A673 (cell line): Measurements from ENCODE around the gene BNC2. TPM values are rescaled to one million over a fixed set of nuclear protein-coding genes. Genes with fewer than 3 reads are reported as not detected.

Experiments
- BruUV-seq: library from RNA; stranded (reverse); fragments of 400-500 nt; replicated peaks from 2 replicates; lab custom pipeline; 2021; lab: Mats Ljungman, UMichigan
- CTCF ChIA-PET: fragments of 300-600 bp; sonication (Branson Sonifier 250); formaldehyde crosslinking; loops from one replicate; lab custom pipeline; 2022; ENCODE audit warnings: antibody characterized with exemption; lab: Charles Lee
- POLR2A ChIA-PET: fragments of 300-600 bp; sonication (Branson Sonifier 250); formaldehyde crosslinking; loops from one replicate; lab custom pipeline; 2022; ENCODE audit warnings: antibody characterized with exemption; ENCODE audit not compliant: low non-redundant PET; lab: Charles Lee
- DNase-seq: peaks from one replicate; pipeline ENCODE4 v3.0.0-alpha.2; 2015; ENCODE audit warnings: low spot score
- H3K27ac ChIP-seq: fragments of 200-600 bp; sonication (generic); 2 replicates; pipeline ENCODE4 v1.5.1; 2016; ENCODE audit warnings: mixed run types, low read depth, mild to moderate bottlenecking, mixed read lengths, antibody characterized with exemption, low read length; ENCODE audit not compliant: poor library complexity, severe bottlenecking
- H3K27me3 ChIP-seq: fragments of 200-600 bp; sonication (generic); replicated peaks from 2 replicates; pipeline ENCODE4 v1.6.1; 2017; ENCODE audit warnings: mixed run types, low read depth, mild to moderate bottlenecking, mixed read lengths, antibody characterized with exemption, low read length; ENCODE audit not compliant: insufficient read depth, poor library complexity
- H3K36me3 ChIP-seq: fragments of 200-600 bp; sonication (generic); 2 replicates; pipeline ENCODE4 v1.6.1; 2016; ENCODE audit warnings: mixed run types, mild to moderate bottlenecking, mixed read lengths, antibody characterized with exemption, low read length; ENCODE audit not compliant: insufficient read depth, poor library complexity, severe bottlenecking
- H3K4me1 ChIP-seq: fragments of 200-600 bp; sonication (generic); 2 replicates; pipeline ENCODE4 v1.6.1; 2017; ENCODE audit warnings: mixed run types, mild to moderate bottlenecking, mixed read lengths, antibody characterized with exemption, low read length; ENCODE audit not compliant: insufficient read depth, poor library complexity, severe bottlenecking
- H3K4me3 ChIP-seq: fragments of 200-600 bp; sonication (generic); 2 replicates; pipeline ENCODE4 v1.5.1; 2016; ENCODE audit warnings: low read depth, mixed run types, mild to moderate bottlenecking, mixed read lengths, low read length; ENCODE audit not compliant: poor library complexity, severe bottlenecking
- H3K9me3 ChIP-seq: fragments of 200-600 bp; sonication (generic); 2 replicates; pipeline ENCODE4 v1.6.1; 2016; ENCODE audit warnings: mixed run types, low read depth, mild to moderate bottlenecking, mixed read lengths, antibody characterized with exemption, low read length; ENCODE audit not compliant: poor library complexity, severe bottlenecking
- EZH2 ChIP-seq: fragments of 200-600 bp; sonication (generic); IDR thresholded peaks from 2 replicates; pipeline ENCODE4 v1.6.1; 2017; ENCODE audit warnings: borderline replicate concordance, low read depth, mild to moderate bottlenecking, mixed read lengths, antibody characterized with exemption, low read length; ENCODE audit not compliant: poor library complexity, severe bottlenecking
- intact Hi-C: fragments of 100-400 bp; cut with micrococcal nuclease; formaldehyde crosslinking; loops from one replicate; pipeline ENCODE4 v1.10.0; 2022; ENCODE audit not compliant: unreplicated experiment
- total RNA-seq: library from RNA; stranded (reverse); gene quantifications from 2 replicates; pipeline ENCODE4 v1.2.3, GENCODE V29; 2021
- TF ChIP-seq, protein P1 (sequence below): fragments of 300-800, 200-600 bp; sonication (generic); conservative IDR thresholded peaks from 2 replicates; pipeline ENCODE4 v1.5.1; 2017; ENCODE audit warnings: low read depth, mild to moderate bottlenecking, antibody characterized with exemption, low read length, moderate library complexity, mixed read lengths

The BNC2 gene
- total RNA-seq, 1 experiment from 2014 or later: 0.45 TPM

DNA sequence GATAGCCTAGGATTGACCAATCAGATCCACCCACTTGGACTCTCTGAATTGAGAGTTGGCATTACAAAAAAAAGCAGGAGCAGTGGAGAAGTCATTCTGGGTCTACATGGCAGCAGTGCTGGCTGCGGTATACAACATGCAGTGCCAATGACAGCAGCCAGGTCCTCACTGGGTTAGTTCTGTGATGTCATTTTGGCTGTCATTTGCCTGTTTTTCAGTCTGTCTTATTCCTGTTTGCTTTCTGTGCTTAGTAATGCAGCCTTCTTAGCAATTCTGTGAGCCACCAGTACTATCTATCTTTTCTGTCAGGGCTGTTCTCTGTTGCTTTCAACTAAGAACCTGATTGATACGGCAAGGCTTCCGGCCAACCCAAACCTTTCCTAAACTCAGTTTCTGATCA is 471.8 kb downstream of the BNC2 start:
- Histone ChIP-seq H3K27me3 (no peaks in the 10 kb centered on the region), H3K4me3 (no peak overlapping the region), H3K27ac (no peak overlapping the region), H3K4me1 (no peaks in the 10 kb centered on the region), H3K36me3 (no peaks in the 10 kb centered on the region), H3K9me3 (no peaks in the 10 kb centered on the region)
- POLR2A ChIA-PET: no interaction called here
- TF ChIP-seq, protein P1, sequence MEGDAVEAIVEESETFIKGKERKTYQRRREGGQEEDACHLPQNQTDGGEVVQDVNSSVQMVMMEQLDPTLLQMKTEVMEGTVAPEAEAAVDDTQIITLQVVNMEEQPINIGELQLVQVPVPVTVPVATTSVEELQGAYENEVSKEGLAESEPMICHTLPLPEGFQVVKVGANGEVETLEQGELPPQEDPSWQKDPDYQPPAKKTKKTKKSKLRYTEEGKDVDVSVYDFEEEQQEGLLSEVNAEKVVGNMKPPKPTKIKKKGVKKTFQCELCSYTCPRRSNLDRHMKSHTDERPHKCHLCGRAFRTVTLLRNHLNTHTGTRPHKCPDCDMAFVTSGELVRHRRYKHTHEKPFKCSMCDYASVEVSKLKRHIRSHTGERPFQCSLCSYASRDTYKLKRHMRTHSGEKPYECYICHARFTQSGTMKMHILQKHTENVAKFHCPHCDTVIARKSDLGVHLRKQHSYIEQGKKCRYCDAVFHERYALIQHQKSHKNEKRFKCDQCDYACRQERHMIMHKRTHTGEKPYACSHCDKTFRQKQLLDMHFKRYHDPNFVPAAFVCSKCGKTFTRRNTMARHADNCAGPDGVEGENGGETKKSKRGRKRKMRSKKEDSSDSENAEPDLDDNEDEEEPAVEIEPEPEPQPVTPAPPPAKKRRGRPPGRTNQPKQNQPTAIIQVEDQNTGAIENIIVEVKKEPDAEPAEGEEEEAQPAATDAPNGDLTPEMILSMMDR: no peak
- no peak for TF ChIP-seq EZH2
- BruUV-seq: no TSS peak
- DNase-seq: no peak
- intact Hi-C loops: no loop called here
- CTCF ChIA-PET: no interaction called here

DNA sequence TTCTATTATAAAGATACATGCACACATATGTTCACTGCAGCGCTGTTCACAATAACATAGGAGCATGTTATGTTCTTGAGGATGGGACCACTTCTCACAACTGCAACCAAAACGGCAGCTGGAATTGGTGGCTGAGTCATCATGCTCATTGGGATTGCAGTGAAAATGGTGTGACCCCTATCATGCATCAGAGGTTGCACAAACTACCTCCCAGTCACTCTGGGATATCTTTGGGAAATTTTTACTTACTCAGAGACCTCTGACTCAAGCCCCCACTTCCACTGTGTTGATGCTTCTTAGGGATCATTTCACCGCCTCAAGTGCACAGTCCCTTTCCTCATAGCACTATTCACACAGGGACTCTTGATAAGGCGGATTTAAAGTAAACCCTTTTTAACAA is 474.1 kb downstream of the BNC2 start:
- ChIA-PET POLR2A (no interaction called here), CTCF (no interaction called here)
- H3K4me3 ChIP-seq: no peak overlapping the region
- H3K27me3 ChIP-seq: no peaks in the 10 kb centered on the region
- no peak for TF ChIP-seq EZH2
- TF ChIP-seq, protein P1: no peak
- H3K36me3 ChIP-seq: no peaks in the 10 kb centered on the region
- no peak for DNase-seq
- intact Hi-C loops: no loop called here
- H3K9me3 ChIP-seq: no peaks in the 10 kb centered on the region
- BruUV-seq: no TSS peak
- no peak overlapping the region for H3K27ac ChIP-seq
- no peaks in the 10 kb centered on the region for H3K4me1 ChIP-seq

DNA sequence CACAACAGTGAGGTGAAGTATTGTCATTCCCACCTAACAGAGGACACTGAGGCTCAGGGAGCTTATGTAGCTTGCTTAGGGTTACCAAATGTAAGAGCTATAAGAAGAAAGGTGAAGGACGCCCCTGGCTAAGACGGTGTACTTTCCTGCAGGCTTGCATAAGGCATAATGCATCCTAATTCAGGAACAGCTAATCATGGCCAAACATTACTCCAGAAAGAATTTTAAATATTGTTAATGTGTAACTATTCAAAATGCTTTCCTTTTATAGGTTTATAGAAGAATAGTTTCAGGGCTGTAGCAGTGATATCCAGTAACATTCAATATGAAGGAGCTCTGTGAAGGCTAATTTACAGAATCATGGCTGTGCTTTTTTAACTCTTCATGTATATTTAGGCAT is 479.1 kb downstream of the BNC2 start:
- ChIA-PET CTCF (no interaction called here), POLR2A (no interaction called here)
- Histone ChIP-seq H3K27ac (no peak overlapping the region), H3K9me3 (no peaks in the 10 kb centered on the region), H3K27me3 (no peaks in the 10 kb centered on the region), H3K4me1 (no peaks in the 10 kb centered on the region), H3K4me3 (no peak overlapping the region), H3K36me3 (no peaks in the 10 kb centered on the region)
- TF ChIP-seq EZH2: no peak
- TF ChIP-seq, protein P1: no peak
- intact Hi-C loops: no loop called here
- no TSS peak for BruUV-seq
- no peak for DNase-seq
